ES-I3 (cell line): ENCODE results near the gene TSPAN5.

Experiments used
- H3K36me3 ChIP-seq: 2 replicates; pipeline ENCODE4 v1.6.1; 2013; ENCODE audit warnings: mild to moderate bottlenecking, low read length, control low read depth, moderate library complexity; ENCODE audit not compliant: insufficient read depth
- H3K4me1 ChIP-seq: 2 replicates; pipeline ENCODE4 v1.6.1; 2013; ENCODE audit warnings: mild to moderate bottlenecking, control low read depth, low read length; ENCODE audit not compliant: insufficient read depth
- H3K9ac ChIP-seq: 2 replicates; pipeline ENCODE4 v1.6.1; 2013; ENCODE audit warnings: low read depth, mild to moderate bottlenecking, low read length, moderate library complexity
- H3K9me3 ChIP-seq: 2 replicates; pipeline ENCODE4 v1.6.1; 2013; ENCODE audit warnings: mild to moderate bottlenecking, low read length, moderate library complexity; ENCODE audit not compliant: control insufficient read depth, insufficient read depth

TSPAN5 gene

GRCh38 chr4:98646422-98646821, 12.0 kb downstream of the TSPAN5 start:
- Histone ChIP-seq H3K9me3 (no peaks in the 10 kb centered on the region), H3K9ac (no peak overlapping the region), H3K36me3 (no peaks in the 10 kb centered on the region), H3K4me1 (0 out of 2 replicates have a peak, but pooled peaks cover 9% of the 10 kb centered on the region)

GRCh38 chr4:98645527-98645926, 12.9 kb downstream of the TSPAN5 start:
- H3K9ac ChIP-seq = no peak overlapping the region
- no peaks in the 10 kb centered on the region for H3K9me3 ChIP-seq
- H3K4me1 ChIP-seq = 0 out of 2 replicates have a peak, but pooled peaks cover 9% of the 10 kb centered on the region
- H3K36me3 ChIP-seq = no peaks in the 10 kb centered on the region

- 0 out of 2 replicates have a peak, but pooled peaks cover 9% of the 10 kb centered on the region for H3K4me1 ChIP-seq
- no peak overlapping the region for H3K9ac ChIP-seq
These were observed 14.7 kb downstream of the TSPAN5 start for GRCh38 chr4:98643755-98644154.

GRCh38 chr4:98642991-98643426, 15.4 kb downstream of the TSPAN5 start:
- no peak overlapping the region for H3K9ac ChIP-seq
- H3K4me1 ChIP-seq = 0 out of 2 replicates have a peak, but pooled peaks cover 9% of the 10 kb centered on the region
- no peaks in the 10 kb centered on the region for H3K36me3 ChIP-seq
- no peaks in the 10 kb centered on the region for H3K9me3 ChIP-seq

More at GRCh38 chr4:98643755-98644154, 14.7 kb downstream of the TSPAN5 start:
- Histone ChIP-seq H3K9me3 (no peaks in the 10 kb centered on the region), H3K36me3 (no peaks in the 10 kb centered on the region)

- Histone ChIP-seq H3K9me3 (no peaks in the 10 kb centered on the region), H3K9ac (no peak overlapping the region), H3K4me1 (0 out of 2 replicates have a peak, but pooled peaks cover 9% of the 10 kb centered on the region), H3K36me3 (no peaks in the 10 kb centered on the region)
These were observed 16.3 kb downstream of the TSPAN5 start for GRCh38 chr4:98641906-98642668.

- H3K4me1 ChIP-seq = 0 out of 2 replicates have a peak, but pooled peaks cover 9% of the 10 kb centered on the region
- no peak overlapping the region for H3K9ac ChIP-seq
- H3K9me3 ChIP-seq = no peaks in the 10 kb centered on the region
- no peaks in the 10 kb centered on the region for H3K36me3 ChIP-seq
These were observed 17.0 kb downstream of the TSPAN5 start for GRCh38 chr4:98641376-98641775.

GRCh38 chr4:98639523-98639922, 18.9 kb downstream of the TSPAN5 start:
- H3K9ac ChIP-seq = no peak overlapping the region
- H3K36me3 ChIP-seq = no peaks in the 10 kb centered on the region
- H3K4me1 ChIP-seq = 0 out of 2 replicates have a peak, but pooled peaks cover 1% of the 10 kb centered on the region
- no peaks in the 10 kb centered on the region for H3K9me3 ChIP-seq

- Histone ChIP-seq H3K9ac (no peak overlapping the region), H3K36me3 (no peaks in the 10 kb centered on the region), H3K9me3 (no peaks in the 10 kb centered on the region), H3K4me1 (no peaks in the 10 kb centered on the region)
These were observed 19.3 kb downstream of the TSPAN5 start for GRCh38 chr4:98639108-98639507.

GRCh38 chr4:98638661-98639060, 19.8 kb downstream of the TSPAN5 start:
- Histone ChIP-seq H3K9ac (no peak overlapping the region), H3K4me1 (no peaks in the 10 kb centered on the region), H3K9me3 (no peaks in the 10 kb centered on the region), H3K36me3 (no peaks in the 10 kb centered on the region)

- H3K36me3 ChIP-seq = no peaks in the 10 kb centered on the region
- H3K4me1 ChIP-seq = no peaks in the 10 kb centered on the region
These were observed 24.4 kb downstream of the TSPAN5 start for GRCh38 chr4:98634061-98634460.

GRCh38 chr4:98633159-98633558, 25.3 kb downstream of the TSPAN5 start:
- Histone ChIP-seq H3K4me1 (no peaks in the 10 kb centered on the region), H3K36me3 (no peaks in the 10 kb centered on the region), H3K9me3 (no peaks in the 10 kb centered on the region), H3K9ac (no peak overlapping the region)

More at GRCh38 chr4:98634061-98634460, 24.4 kb downstream of the TSPAN5 start:
- Histone ChIP-seq H3K9ac (no peak overlapping the region), H3K9me3 (no peaks in the 10 kb centered on the region)

GRCh38 chr4:98632258-98632657, 26.2 kb downstream of the TSPAN5 start:
- no peaks in the 10 kb centered on the region; the same call in 1 of the 2 replicates for H3K4me1 ChIP-seq
- H3K9ac ChIP-seq = no peak overlapping the region
- no peaks in the 10 kb centered on the region for H3K9me3 ChIP-seq
- H3K36me3 ChIP-seq = no peaks in the 10 kb centered on the region

GRCh38 chr4:98631506-98631905, 26.9 kb downstream of the TSPAN5 start:
- Histone ChIP-seq H3K9ac (no peak overlapping the region), H3K4me1 (no peaks in the 10 kb centered on the region; the same call in 1 of the 2 replicates), H3K36me3 (no peaks in the 10 kb centered on the region), H3K9me3 (no peaks in the 10 kb centered on the region)

GRCh38 chr4:98630737-98631454, 27.5 kb downstream of the TSPAN5 start:
- H3K4me1 ChIP-seq = peaks cover 6% of the 10 kb centered on the region
- no peaks in the 10 kb centered on the region for H3K36me3 ChIP-seq
- H3K9ac ChIP-seq = no peak overlapping the region
- no peaks in the 10 kb centered on the region for H3K9me3 ChIP-seq
